Measurements from ENCODE around the gene ZBTB7C. TPM values are rescaled to one million over a fixed set of nuclear protein-coding genes. Genes with fewer than 3 reads are reported as not detected.

Gene ZBTB7C
- total RNA-seq, 1 donor from 2014 or later: 0.81 TPM

GRCh38 chr18:48073211-48073930 is 335.8 kb downstream of the ZBTB7C start:
- intact Hi-C loops (cut with micrococcal nuclease): no loop called here

- intact Hi-C loops (cut with micrococcal nuclease): no loop called here
Measured at GRCh38 chr18:48072428-48073204, 336.6 kb downstream of the ZBTB7C start.

GRCh38 chr18:48068916-48069445 is 340.2 kb downstream of the ZBTB7C start:
- intact Hi-C loops (cut with micrococcal nuclease): no loop called here

GRCh38 chr18:48066225-48066652 is 342.9 kb downstream of the ZBTB7C start:
- intact Hi-C loops (cut with micrococcal nuclease): no loop called here

- intact Hi-C loops (cut with micrococcal nuclease): no loop called here
Measured at GRCh38 chr18:48065601-48065995, 343.6 kb downstream of the ZBTB7C start.

GRCh38 chr18:48064978-48065600 is 344.1 kb downstream of the ZBTB7C start:
- intact Hi-C loops (cut with micrococcal nuclease): no loop called here

GRCh38 chr18:48061781-48062570 is 347.2 kb downstream of the ZBTB7C start:
- intact Hi-C loops (cut with micrococcal nuclease): no loop called here

GRCh38 chr18:48060970-48061369 is 348.2 kb downstream of the ZBTB7C start:
- intact Hi-C loops (cut with micrococcal nuclease): no loop called here

GRCh38 chr18:48060346-48060745 is 348.8 kb downstream of the ZBTB7C start:
- intact Hi-C loops (cut with micrococcal nuclease): no loop called here

GRCh38 chr18:48059455-48060010 is 349.6 kb downstream of the ZBTB7C start:
- intact Hi-C loops (cut with micrococcal nuclease): no loop called here

- intact Hi-C loops (cut with micrococcal nuclease): no loop called here
Measured at GRCh38 chr18:48058486-48058885, 350.7 kb downstream of the ZBTB7C start.

- intact Hi-C loops (cut with micrococcal nuclease): no loop called here
Measured at GRCh38 chr18:48057018-48057417, 352.2 kb downstream of the ZBTB7C start.

- intact Hi-C loops (cut with micrococcal nuclease): no loop called here
Measured at GRCh38 chr18:48055351-48055750, 353.8 kb downstream of the ZBTB7C start.

GRCh38 chr18:48053881-48054816 is 355.0 kb downstream of the ZBTB7C start:
- intact Hi-C loops (cut with micrococcal nuclease): no loop called here

- intact Hi-C loops (cut with micrococcal nuclease): no loop called here
Measured at GRCh38 chr18:48052842-48053241, 356.3 kb downstream of the ZBTB7C start.

- intact Hi-C loops (cut with micrococcal nuclease): no loop called here
Measured at GRCh38 chr18:48051945-48052840, 357.0 kb downstream of the ZBTB7C start.

- intact Hi-C loops (cut with micrococcal nuclease): no loop called here
Measured at GRCh38 chr18:48050176-48050575, 359.0 kb downstream of the ZBTB7C start.

GRCh38 chr18:48049757-48050156 is 359.4 kb downstream of the ZBTB7C start:
- intact Hi-C loops (cut with micrococcal nuclease): no loop called here

- intact Hi-C loops (cut with micrococcal nuclease): no loop called here
Measured at GRCh38 chr18:48048251-48048650, 360.9 kb downstream of the ZBTB7C start.

Data from T-helper 1 cell treated with Interleukin-12 subunit alpha and Interleukin-12 subunit beta and Interleukin-4 antibody, amounts not matched to agents 30 ng/mL and 1 ng/mL, for 36 hours (primary cell).